Mesenchymal stem cell (in vitro differentiated cells and primary cell): ENCODE measurements around the gene TAOK1. TPM values are rescaled to one million over a fixed set of nuclear protein-coding genes. Genes with fewer than 3 reads are reported as not detected.

Experiments
- DNase-seq: peaks from one replicate; pipeline ENCODE4 v3.0.0-alpha.2; 2013
- H2AFZ ChIP-seq: one replicate; pipeline ENCODE4 v1.6.1; 2013; ENCODE audit warnings: low read depth, mild to moderate bottlenecking, control low read depth, inconsistent platforms, low read length, moderate library complexity
- H2AK5ac ChIP-seq: 2 replicates; pipeline ENCODE4 v1.6.1; 2013; ENCODE audit warnings: low read length, moderate library complexity, mild to moderate bottlenecking, inconsistent platforms; ENCODE audit not compliant: severe bottlenecking
- H2BK120ac ChIP-seq: one replicate; pipeline ENCODE4 v1.6.1; 2013; ENCODE audit warnings: low read depth, mild to moderate bottlenecking, inconsistent platforms, low read length, moderate library complexity
- H2BK12ac ChIP-seq, 2 experiments: one replicate each; pipeline ENCODE4 v1.6.1; 2013; ENCODE audit warnings: inconsistent platforms in 2 of 2, low read length in 2 of 2, mild to moderate bottlenecking in 2 of 2, moderate library complexity in 2 of 2, control low read depth in 1 of 2
- H2BK15ac ChIP-seq: one replicate; pipeline ENCODE4 v1.6.1; 2013; ENCODE audit warnings: mild to moderate bottlenecking, low read depth, inconsistent platforms; ENCODE audit not compliant: poor library complexity, severe bottlenecking
- H2BK5ac ChIP-seq: 2 replicates; pipeline ENCODE4 v1.6.1; 2013; ENCODE audit warnings: low read depth, mild to moderate bottlenecking, low read length, control low read depth, inconsistent platforms; ENCODE audit not compliant: poor library complexity, severe bottlenecking
- H3K14ac ChIP-seq, 2 experiments: one replicate each; pipeline ENCODE4 v1.6.1; 2013; ENCODE audit warnings: inconsistent platforms in 2 of 2, low read length in 2 of 2, control low read depth in 1 of 2, mild to moderate bottlenecking in 1 of 2, moderate library complexity in 1 of 2
- H3K18ac ChIP-seq, 2 experiments: one replicate each; pipeline ENCODE4 v1.6.1; 2013; ENCODE audit warnings: inconsistent platforms in 2 of 2, low read length in 2 of 2, control low read depth in 1 of 2, low read depth in 1 of 2, mild to moderate bottlenecking in 1 of 2
- H3K23ac ChIP-seq, 2 experiments: one replicate each; pipeline ENCODE4 v1.6.1; 2013; ENCODE audit warnings: inconsistent platforms in 2 of 2, low read length in 2 of 2, mild to moderate bottlenecking in 2 of 2, moderate library complexity in 2 of 2, control low read depth in 1 of 2
- H3K27ac ChIP-seq: 2 replicates; pipeline ENCODE4 v1.5.1; 2013; ENCODE audit warnings: mild to moderate bottlenecking, moderate library complexity, low read length, control low read depth, inconsistent platforms; ENCODE audit not compliant: poor library complexity, severe bottlenecking
- H3K27me3 ChIP-seq, 2 experiments: 2 replicates each; pipeline versions ENCODE4 v1.6.1 to v1.7.0; 2013; ENCODE audit warnings: low read length in 2 of 2, mild to moderate bottlenecking in 2 of 2, moderate library complexity in 2 of 2, control low read depth in 1 of 2, inconsistent platforms in 1 of 2; ENCODE audit not compliant: control insufficient read depth in 1 of 2, insufficient read depth in 1 of 2
- H3K36me3 ChIP-seq, 2 experiments: 2 replicates each; pipeline versions ENCODE4 v1.6.1 to v1.7.0; 2013; ENCODE audit warnings: low read length in 2 of 2, control low read depth in 1 of 2, inconsistent platforms in 1 of 2, low read depth in 1 of 2, mild to moderate bottlenecking in 1 of 2; ENCODE audit not compliant: insufficient read depth in 2 of 2, control insufficient read depth in 1 of 2
- H3K4ac ChIP-seq, 2 experiments: one replicate each; pipeline ENCODE4 v1.6.1; 2013; ENCODE audit warnings: inconsistent platforms in 2 of 2, low read length in 2 of 2, mild to moderate bottlenecking in 2 of 2, moderate library complexity in 2 of 2, control low read depth in 1 of 2, low read depth in 1 of 2
- H3K4me1 ChIP-seq: 2 replicates; pipeline ENCODE4 v1.6.1; 2013; ENCODE audit warnings: low read depth, low read length, control low read depth; ENCODE audit not compliant: control insufficient read depth, insufficient read depth
- H3K4me2 ChIP-seq: 2 replicates; pipeline ENCODE4 v1.6.1; 2013; ENCODE audit warnings: low read length, mild to moderate bottlenecking, inconsistent platforms; ENCODE audit not compliant: poor library complexity, severe bottlenecking
- H3K4me3 ChIP-seq, 2 experiments: 2 replicates each; pipeline versions ENCODE4 v1.5.1 to v1.7.0; 2013; ENCODE audit warnings: low read length in 2 of 2, mild to moderate bottlenecking in 2 of 2, control low read depth in 1 of 2, low read depth in 1 of 2; ENCODE audit not compliant: insufficient read depth in 1 of 2
- H3K79me1 ChIP-seq: replicated peaks from 2 replicates; pipeline ENCODE4 v1.6.1; 2013; ENCODE audit warnings: mild to moderate bottlenecking, control low read depth, low read length, inconsistent platforms; ENCODE audit not compliant: poor library complexity, severe bottlenecking
- H3K9ac ChIP-seq: 2 replicates; pipeline ENCODE4 v1.7.0; 2013; ENCODE audit warnings: mild to moderate bottlenecking, low read length, moderate library complexity
- H3K9me3 ChIP-seq: 2 replicates; pipeline ENCODE4 v1.7.0; 2013; ENCODE audit warnings: mild to moderate bottlenecking, low read length; ENCODE audit not compliant: control insufficient read depth
- H4K8ac ChIP-seq: one replicate; pipeline ENCODE4 v1.6.1; 2013; ENCODE audit warnings: inconsistent platforms, mild to moderate bottlenecking, low read length, moderate library complexity
- H4K91ac ChIP-seq: one replicate; pipeline ENCODE4 v1.6.1; 2013; ENCODE audit warnings: mild to moderate bottlenecking, low read length, inconsistent platforms
- WGBS: methylation state at CpG from one replicate; pipeline ENCODE4 v1.1.7; 2013; ENCODE audit warnings: mixed read lengths; 5-methylcytosine and 5-hydroxymethylcytosine counted together
- small RNA-seq: library from polyadenylated mRNA; stranded (forward); fragments of <200 nt; extraction: miRNeasy Mini kit (QIAGEN cat#:217004); gene quantifications from one replicate; pipeline ENCODE3, GENCODE V24; 2013; ENCODE audit warnings: low read depth

Gene TAOK1

DNA sequence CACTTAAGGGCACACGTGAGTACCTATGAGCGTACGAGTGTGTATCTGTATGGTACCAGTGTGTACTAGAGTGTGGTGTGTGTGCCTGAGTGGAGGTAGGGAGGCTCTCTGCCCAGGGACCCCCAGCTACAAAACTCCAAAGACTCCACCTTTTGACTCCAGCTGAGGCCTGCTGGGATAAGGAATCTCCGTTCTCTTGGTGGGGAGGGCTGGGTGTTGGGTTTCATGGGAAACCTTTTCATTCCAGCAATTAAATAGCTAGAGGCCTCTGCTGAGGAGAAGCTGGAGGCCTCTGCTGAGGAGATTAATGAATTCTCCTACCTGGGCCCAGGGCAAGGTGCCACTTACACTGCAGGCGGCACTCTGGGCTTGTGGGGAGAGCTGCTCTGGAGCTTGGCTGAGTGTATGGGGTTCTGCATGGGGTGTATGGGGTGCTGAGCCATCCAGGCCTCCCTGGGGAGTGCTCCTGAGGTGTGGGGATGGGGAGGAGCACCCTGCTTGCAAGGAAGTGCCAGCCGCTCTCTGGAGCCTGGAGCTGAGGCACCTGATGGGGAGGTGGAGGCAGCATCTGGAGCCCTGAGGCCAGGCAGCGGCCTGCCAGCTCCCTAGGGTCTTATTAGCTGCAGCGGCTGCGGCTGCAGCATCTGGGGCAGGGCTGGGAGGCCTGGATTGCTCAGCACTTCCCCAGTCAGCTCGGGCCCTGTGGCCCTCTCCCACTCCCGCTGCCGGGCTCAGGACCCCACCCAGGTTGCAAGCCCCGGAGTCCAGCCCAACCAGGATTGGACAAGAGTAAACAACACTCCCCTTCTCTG is 207.4 kb downstream of the TAOK1 start:
- Histone ChIP-seq H3K79me1 (peaks cover 14% of the 10 kb centered on the region), H2BK120ac (no peak overlapping the region), H4K8ac (peak overlapping the region; percentile 39), H4K91ac (no peak overlapping the region), H3K9me3 (no peaks in the 10 kb centered on the region), H2AFZ (no peak overlapping the region), H3K4me3 (no peak overlapping the region), H3K36me3 (no peaks in the 10 kb centered on the region), H3K14ac (no peak overlapping the region), H2AK5ac (no peak overlapping the region), H2BK5ac (no peak overlapping the region), H3K18ac (peak overlapping the region in 1 of 2 experiments; percentile 41), H3K9ac (no peak overlapping the region), H2BK15ac (no peak overlapping the region), H3K4ac (no peak overlapping the region), H2BK12ac (no peak overlapping the region), H3K4me1 (peaks cover 31% of the 10 kb centered on the region), H3K4me2 (no peak overlapping the region), H3K23ac (no peak overlapping the region), H3K27ac (no peak overlapping the region), H3K27me3 (no peaks in the 10 kb centered on the region)
- DNase-seq, result no peak
- WGBS, result 47% methylated on average over 11 of the region's 13 CpGs

Small RNAs within 50 kb of the gene (small RNA-seq; reads per million reads assigned to genes)
- not detected for gene RNU4-34P
- not detected for gene RNU6-1034P
- gene RNU6-711P, result not detected
